ENCODE measurements around the gene BHMT. TPM values are rescaled to one million over a fixed set of nuclear protein-coding genes. Genes with fewer than 3 reads are reported as not detected.

BHMT gene
- total and polyA plus RNA-seq, 2 of the 4 experiments (the other 2 are of a cell fraction), result not detected

- Histone ChIP-seq H3K9me1 (ENCODE audit: insufficient read depth, low read length) (no peaks in the 10 kb centered on the region), H2BK5ac (ENCODE audit: low read depth, low read length, poor library complexity, severe bottlenecking) (no peak overlapping the region), H3K9me3 (ENCODE audit: control insufficient read depth, insufficient read depth, low read length) (peaks cover 6% of the 10 kb centered on the region), H3K4me1 (ENCODE audit: control insufficient read depth, insufficient read depth, low read length) (0 out of 2 replicates have a peak, but pooled peaks cover 2% of the 10 kb centered on the region), H3K36me3 (ENCODE audit: control insufficient read depth, insufficient read depth, low read length) (no peaks in the 10 kb centered on the region), H4K20me1 (ENCODE audit: insufficient read depth, low read length) (no peaks in the 10 kb centered on the region), H3K23ac (ENCODE audit: low read depth, low read length) (no peak overlapping the region), H4K8ac (ENCODE audit: low read depth in 2 of 2, low read length in 2 of 2) (no peak overlapping the region), H3K27ac (ENCODE audit: insufficient read depth, low read length) (no peak overlapping the region), H3K18ac (ENCODE audit: low read depth, low read length) (no peak overlapping the region), H3K4ac (ENCODE audit: low read depth, low read length) (no peak overlapping the region), H2AK9ac (replicated peaks; ENCODE audit: low read depth, low read length, poor library complexity) (no peak overlapping the region), H2AFZ (replicated peaks; ENCODE audit: low read length, poor library complexity) (no peak overlapping the region), H3K9ac (ENCODE audit: low read depth, low read length) (no peak overlapping the region), H2BK15ac (ENCODE audit: low read depth, low read length) (no peak overlapping the region), H2BK120ac (ENCODE audit: low read depth, low read length) (no peak overlapping the region), H4K91ac (ENCODE audit: insufficient read depth, low read depth, low read length) (no peak overlapping the region), H2BK20ac (ENCODE audit: low read depth, low read length) (no peak overlapping the region), H3K27me3 (ENCODE audit: control insufficient read depth, insufficient read depth, low read length) (no peaks in the 10 kb centered on the region), H3K14ac (replicated peaks; ENCODE audit: low read depth, low read length) (no peak overlapping the region), H3K79me1 (ENCODE audit: low read depth in 1 of 2, low read length in 2 of 2) (no peaks in the 10 kb centered on the region), H2AK5ac (ENCODE audit: low read depth, low read length) (no peak overlapping the region), H4K5ac (ENCODE audit: low read depth, low read length) (no peak overlapping the region), H3K4me3 (ENCODE audit: insufficient read depth, low read depth, low read length) (no peak overlapping the region), H3K4me2 (ENCODE audit: low read depth, low read length) (no peak overlapping the region), H3K56ac (ENCODE audit: extremely low read depth, insufficient read depth, low read length) (no peak overlapping the region)
- dilution Hi-C loops (cut with HindIII; ENCODE audit: low sequenced_read_pairs, unreplicated experiment), result no loop called here
- DNase-seq, result no peak
- no TSS peak for BruUV-seq (replicated peaks)
- ChIA-PET CTCF (no interaction called here), POLR2A (ENCODE audit: unreplicated experiment) (no interaction called here)
- WGBS, 2 experiments (ENCODE audit: extremely low coverage in 2 of 2, insufficient read length in 1 of 2), result 73% methylated on average over 3 of the region's 11 CpGs; no CpG with 5 or more reads in 1 of the 2 experiments
- no peak for ATAC-seq (ENCODE audit: low read depth)
- in situ Hi-C loops (cut with MboI; ENCODE audit: low sequenced_read_pairs), result no loop called here
- intact Hi-C loops (cut with micrococcal nuclease), result no loop called here
- TF ChIP-seq MXI1 (IDR thresholded peaks at IDR 0.05; ENCODE audit: borderline replicate concordance, low read depth, low read length), result no peak
- TF ChIP-seq, protein P1, sequence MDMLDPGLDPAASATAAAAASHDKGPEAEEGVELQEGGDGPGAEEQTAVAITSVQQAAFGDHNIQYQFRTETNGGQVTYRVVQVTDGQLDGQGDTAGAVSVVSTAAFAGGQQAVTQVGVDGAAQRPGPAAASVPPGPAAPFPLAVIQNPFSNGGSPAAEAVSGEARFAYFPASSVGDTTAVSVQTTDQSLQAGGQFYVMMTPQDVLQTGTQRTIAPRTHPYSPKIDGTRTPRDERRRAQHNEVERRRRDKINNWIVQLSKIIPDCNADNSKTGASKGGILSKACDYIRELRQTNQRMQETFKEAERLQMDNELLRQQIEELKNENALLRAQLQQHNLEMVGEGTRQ (IDR thresholded peaks at IDR 0.05; ENCODE audit: low read depth, low read length), result no peak
- no peak for TF ChIP-seq MAZ (IDR thresholded peaks at IDR 0.05; ENCODE audit: borderline replicate concordance, low read depth, low read length)
- no peak for TF ChIP-seq CEBPB (IDR thresholded peaks at IDR 0.05; ENCODE audit: low read depth, low read length)
- TF ChIP-seq CHD1 (IDR thresholded peaks at IDR 0.05; ENCODE audit: low read depth, low read length), result no peak
- TF ChIP-seq RAD21 (IDR thresholded peaks at IDR 0.05; ENCODE audit: low read length), result no peak
- TF ChIP-seq NFE2L2 (IDR thresholded peaks at IDR 0.05; ENCODE audit: low read depth, low read length), result no peak
- TF ChIP-seq MAFK (IDR thresholded peaks at IDR 0.05; ENCODE audit: low read depth, low read length), result no peak
- TF ChIP-seq POLR2A (IDR thresholded peaks at IDR 0.05; ENCODE audit: low read depth, low read length), result no peak
- TF ChIP-seq RFX5 (IDR thresholded peaks at IDR 0.05; ENCODE audit: low read depth, low read length), result no peak
- TF ChIP-seq ELK1 (IDR thresholded peaks at IDR 0.05; ENCODE audit: borderline replicate concordance, low read depth, low read length), result no peak
- TF ChIP-seq FOS (IDR thresholded peaks at IDR 0.05; ENCODE audit: low read depth, low read length), result no peak
- no peak for TF ChIP-seq SMC3 (IDR thresholded peaks at IDR 0.05; ENCODE audit: low read depth, low read length)
- no peak for TF ChIP-seq RCOR1 (IDR thresholded peaks at IDR 0.05; ENCODE audit: insufficient replicate concordance, low read length)
- no peak for TF ChIP-seq BHLHE40 (IDR thresholded peaks at IDR 0.05; ENCODE audit: low read depth, low read length)
- TF ChIP-seq CTCF (conservative IDR thresholded peaks at IDR 0.05; ENCODE audit: low read depth, low read length), result no peak
These were observed 35.8 kb upstream of the BHMT start for GRCh38 chr5:79075646-79076426.

Data from IMR-90 (cell line).